GM12878 (cell line): ENCODE measurements around the gene RAB3C.

Experiments
- CTCF ChIP-seq, 3 experiments: IDR thresholded peaks in 2 of 3; conservative IDR thresholded peaks in 1 of 3; 2 replicates each; pipeline ENCODE4 v1.5.1; 2011; ENCODE audit warnings: low read depth in 3 of 3, low read length in 3 of 3, mild to moderate bottlenecking in 3 of 3, control low read depth in 2 of 3, moderate library complexity in 2 of 3, inconsistent platforms in 1 of 3, mixed read lengths in 1 of 3; ENCODE audit not compliant: control insufficient read depth in 2 of 3, insufficient read depth in 1 of 3; ENCODE audit errors: extremely low read depth in 1 of 3
- E2F4 ChIP-seq: IDR thresholded peaks from 2 replicates; pipeline ENCODE4 v1.6.1; 2012; ENCODE audit warnings: low read depth, low read length, improper control_type of control experiment
- ELK1 ChIP-seq: IDR thresholded peaks from 2 replicates; pipeline ENCODE4 v1.6.1; 2012; ENCODE audit warnings: low read depth, low read length, improper control_type of control experiment

- no peak for TF ChIP-seq E2F4
- TF ChIP-seq ELK1 = no peak
- TF ChIP-seq CTCF (IDR thresholded peaks at IDR 0.05 in 2 of 3, conservative IDR thresholded peaks at IDR 0.05 in 1 of 3; ENCODE audit: control insufficient read depth in 2 of 3, extremely low read depth in 1 of 3, insufficient read depth in 1 of 3, low read depth in 3 of 3, low read length in 3 of 3) = no peak
Measured at GRCh38 chr5:58834242-58835225, 251.7 kb downstream of the RAB3C start.
